ENCODE measurements around the gene CEP152. TPM values are rescaled to one million over a fixed set of nuclear protein-coding genes. Genes with fewer than 3 reads are reported as not detected.

Gene CEP152
- total and polyA plus RNA-seq, 10 of the 15 experiments (the other 5 are each of a cell fraction or from before 2014, with no cell fraction given), result 5.3 to 22.6 (median 14.2) TPM

- TF ChIP-seq CBX3 (IDR thresholded peaks at IDR 0.05; ENCODE audit: borderline replicate concordance, low read depth), result no peak
- TF ChIP-seq RELA (IDR thresholded peaks at IDR 0.05; ENCODE audit: borderline replicate concordance, partially characterized antibody), result no peak
- TF ChIP-seq NFIC (IDR thresholded peaks at IDR 0.05; ENCODE audit: low read depth, low read length), result peak; percentile 86
- TF ChIP-seq MEF2B (IDR thresholded peaks at IDR 0.05; ENCODE audit: partially characterized antibody, poor library complexity, severe bottlenecking), result peak; percentile 4
- peak; percentile 88; the same call in 1 of the 2 replicates for TF ChIP-seq BCL11A (IDR thresholded peaks at IDR 0.05; ENCODE audit: low read depth, low read length)
- no peak for TF ChIP-seq IRF3 (IDR thresholded peaks at IDR 0.05)
- TF ChIP-seq ZBED1 (IDR thresholded peaks at IDR 0.05; ENCODE audit: borderline replicate concordance), result no peak
- TF ChIP-seq CBX5 (IDR thresholded peaks at IDR 0.05; ENCODE audit: low read depth), result no peak
- no peak for TF ChIP-seq CHD4 (IDR thresholded peaks at IDR 0.05)
- TF ChIP-seq ZBTB40 (IDR thresholded peaks at IDR 0.05; ENCODE audit: borderline replicate concordance), result no peak
- TF ChIP-seq RUNX3 (IDR thresholded peaks at IDR 0.05; ENCODE audit: low read length), result peak; percentile 82
- peak; percentile 40 for TF ChIP-seq KLF5 (IDR thresholded peaks at IDR 0.05; ENCODE audit: partially characterized antibody)
- TF ChIP-seq HCFC1 (IDR thresholded peaks at IDR 0.05; ENCODE audit: low read length), result peak; percentile 25; the same call in 1 of the 2 replicates
- TF ChIP-seq ELK1 (IDR thresholded peaks at IDR 0.05; ENCODE audit: low read depth, low read length), result no peak
- no peak for TF ChIP-seq SIX5 (IDR thresholded peaks at IDR 0.05; ENCODE audit: low read depth, low read length, severe bottlenecking)
- TF ChIP-seq CREM (IDR thresholded peaks at IDR 0.05; ENCODE audit: low read depth), result peak; percentile 81; the same call in 1 of the 2 replicates
- peak; percentile 18; the same call in 1 of the 2 replicates for TF ChIP-seq MEF2A (IDR thresholded peaks at IDR 0.05; ENCODE audit: insufficient read depth, low read depth, low read length)
Measured at GRCh38 chr15:48794697-48795134, 16.2 kb downstream of the CEP152 start (continued).
